Stomach (tissue), 4 donors: ENCODE data around the gene NMT1.

Experiments used
- EP300 ChIP-seq: sonication (generic); formaldehyde crosslinking; IDR thresholded peaks from one replicate; pipeline ENCODE4 v1.6.1; 2017; ENCODE audit warnings: antibody characterized with exemption
- POLR2A ChIP-seq, 4 donors: fragments of 450-650 bp; IDR thresholded peaks; one replicate each; pipeline ENCODE4 v1.6.1; 2016; ENCODE audit warnings: antibody characterized with exemption in 4 of 4, control low read depth in 2 of 4, mild to moderate bottlenecking in 1 of 4, moderate library complexity in 1 of 4
- POLR2AphosphoS5 ChIP-seq, 3 donors: sonication (generic); formaldehyde crosslinking; IDR thresholded peaks; one replicate each; pipeline ENCODE4 v1.6.1; 2016; ENCODE audit warnings: antibody characterized with exemption in 3 of 3
- TF ChIP-seq, protein P1 (sequence below), 7 experiments: fragments of 450-650 bp in 4 of 7; fragments of 200-600 bp in 3 of 7; sonication (generic) in 3 of 7; IDR thresholded peaks; one replicate each; pipeline ENCODE4 v1.5.1; 2016 to 2019; ENCODE audit warnings: antibody characterized with exemption in 7 of 7, control low read depth in 2 of 7, mild to moderate bottlenecking in 1 of 7

DNA sequence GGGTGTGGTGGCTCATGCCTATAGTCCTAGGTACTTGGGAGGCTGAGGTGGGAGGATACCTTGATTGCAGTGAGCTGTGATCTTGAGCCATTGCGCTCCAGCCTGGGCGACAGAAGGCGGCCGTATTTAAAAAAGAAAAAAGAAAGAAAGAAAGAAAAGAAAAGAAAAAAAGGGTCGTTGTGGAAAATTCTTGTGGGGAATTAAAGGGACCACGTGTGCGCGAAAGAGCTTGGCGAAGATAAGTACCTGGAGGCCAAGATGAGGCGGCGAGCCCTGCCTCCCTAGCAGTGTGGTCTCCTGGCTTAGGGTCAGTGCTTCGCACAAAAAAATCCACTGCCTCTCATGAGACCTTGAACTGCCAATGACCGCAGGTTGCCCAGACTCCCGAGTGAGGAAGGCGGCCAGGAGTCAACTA, 728 bp upstream of the NMT1 start:
- TF ChIP-seq EP300 (no peak), POLR2AphosphoS5 (IDR thresholded peaks at IDR 0.05) (no peak), POLR2A (IDR thresholded peaks at IDR 0.05) (no peak)
- TF ChIP-seq, protein P1, sequence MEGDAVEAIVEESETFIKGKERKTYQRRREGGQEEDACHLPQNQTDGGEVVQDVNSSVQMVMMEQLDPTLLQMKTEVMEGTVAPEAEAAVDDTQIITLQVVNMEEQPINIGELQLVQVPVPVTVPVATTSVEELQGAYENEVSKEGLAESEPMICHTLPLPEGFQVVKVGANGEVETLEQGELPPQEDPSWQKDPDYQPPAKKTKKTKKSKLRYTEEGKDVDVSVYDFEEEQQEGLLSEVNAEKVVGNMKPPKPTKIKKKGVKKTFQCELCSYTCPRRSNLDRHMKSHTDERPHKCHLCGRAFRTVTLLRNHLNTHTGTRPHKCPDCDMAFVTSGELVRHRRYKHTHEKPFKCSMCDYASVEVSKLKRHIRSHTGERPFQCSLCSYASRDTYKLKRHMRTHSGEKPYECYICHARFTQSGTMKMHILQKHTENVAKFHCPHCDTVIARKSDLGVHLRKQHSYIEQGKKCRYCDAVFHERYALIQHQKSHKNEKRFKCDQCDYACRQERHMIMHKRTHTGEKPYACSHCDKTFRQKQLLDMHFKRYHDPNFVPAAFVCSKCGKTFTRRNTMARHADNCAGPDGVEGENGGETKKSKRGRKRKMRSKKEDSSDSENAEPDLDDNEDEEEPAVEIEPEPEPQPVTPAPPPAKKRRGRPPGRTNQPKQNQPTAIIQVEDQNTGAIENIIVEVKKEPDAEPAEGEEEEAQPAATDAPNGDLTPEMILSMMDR (IDR thresholded peaks at IDR 0.05) = no peak
